HuH-7 (cell line): ENCODE data around the gene SRGAP2.
"Not testable (repeated sequence)": the region's sequence is repeated elsewhere in the genome, so short reads cannot be mapped to it uniquely, and the experiment has no call there.

Experiments used
- DNase-seq: peaks from one replicate; pipeline ENCODE4 v3.0.0; 2011; ENCODE audit warnings: low spot score

Gene SRGAP2

DNA sequence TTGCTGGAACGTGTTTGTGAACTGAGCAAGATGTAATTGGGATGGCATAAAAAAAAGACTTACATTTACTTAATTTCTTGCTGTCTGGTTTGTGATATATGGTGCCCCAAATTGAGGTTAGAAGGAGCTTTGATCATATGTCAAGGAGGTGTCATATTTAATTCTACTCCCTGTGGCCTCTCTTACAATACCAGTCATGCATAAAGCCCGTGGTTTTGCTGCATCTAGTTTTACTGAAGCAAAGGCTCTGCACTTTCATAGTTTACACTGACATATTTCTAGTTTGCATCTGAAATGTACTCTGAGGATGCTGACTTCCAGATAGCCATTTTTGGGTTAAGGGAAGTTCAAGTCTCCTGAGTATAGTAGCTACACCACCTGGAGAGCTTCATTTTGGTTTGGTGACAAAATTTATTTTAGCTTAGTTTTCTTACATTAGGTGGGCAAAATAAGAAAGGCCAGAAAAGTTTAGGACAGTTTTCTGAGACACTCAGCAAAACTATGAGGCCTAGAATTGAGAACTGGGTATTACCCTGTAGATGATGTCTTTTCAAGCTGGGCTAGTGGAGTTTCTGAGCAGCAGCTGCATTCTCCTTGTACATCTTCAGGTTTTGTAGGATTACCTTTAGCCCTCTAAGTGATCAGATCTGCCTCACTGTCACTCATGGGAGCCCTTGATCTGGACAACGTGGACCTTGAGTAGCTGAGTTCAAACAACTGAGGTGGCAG, 47.8 kb downstream of the SRGAP2 start:
- not testable (repeated sequence) for DNase-seq

DNA sequence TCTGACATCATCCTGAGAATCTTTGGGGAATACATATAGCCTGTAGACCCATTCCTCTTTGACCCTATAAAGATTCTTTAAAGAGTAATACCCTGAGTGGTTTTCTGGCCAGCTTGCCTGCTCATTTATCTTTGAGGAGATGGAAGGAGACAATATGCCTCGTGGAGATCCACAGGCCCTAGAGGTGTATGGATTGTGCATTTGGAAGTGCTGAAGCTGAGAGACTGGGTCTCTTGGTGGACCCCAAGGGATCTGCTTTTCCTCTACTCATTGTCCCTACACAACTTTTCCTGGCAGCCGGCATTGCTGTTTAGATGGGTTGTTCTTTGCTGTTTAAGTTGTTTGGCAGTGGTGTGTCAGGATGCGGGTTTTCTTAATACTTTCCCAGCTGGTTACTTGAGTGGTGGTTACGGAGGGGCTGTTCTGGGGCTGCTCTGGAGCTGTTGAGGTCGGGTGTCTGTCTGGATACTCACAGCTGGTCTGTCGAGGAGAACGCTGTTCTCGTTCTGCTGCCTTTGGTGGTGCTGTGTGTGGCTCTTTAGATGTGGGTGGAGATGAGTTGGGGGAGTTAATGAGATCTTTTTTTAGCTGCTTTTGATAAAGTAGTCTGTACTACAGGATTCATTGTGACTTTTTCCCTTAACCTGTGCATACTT, 49.5 kb downstream of the SRGAP2 start:
- not testable (repeated sequence) for DNase-seq
